SK-N-SH treated with all-trans-retinoic acid at 6 μM for 48 hours (cell line): ENCODE measurements around the gene SEC61B.

ENCODE experiments used
- ATAC-seq: fragments of 200-7000 bp; cut with Tn5 transposase; 3 replicates; pipeline ENCODE4 v1.9.1; 2020; ENCODE audit warnings: mild to moderate bottlenecking, moderate library complexity
- ARNTL ChIP-seq: fragments of 450-650 bp; formaldehyde crosslinking; IDR thresholded peaks from 2 replicates; pipeline ENCODE4 v1.5.0; 2020; ENCODE audit warnings: low read depth, mild to moderate bottlenecking, moderate library complexity, borderline replicate concordance
- BACH2 ChIP-seq: fragments of 250-450 bp; sonication (Bioruptor Pico); IDR thresholded peaks from 2 replicates; pipeline ENCODE4 v1.9.0; 2021; ENCODE audit warnings: mild to moderate bottlenecking, borderline replicate concordance
- CREB5 ChIP-seq: fragments of 250-450 bp; sonication (Bioruptor Pico); IDR thresholded peaks from 2 replicates; pipeline ENCODE4 v1.5.1; 2020; ENCODE audit warnings: low read depth, mild to moderate bottlenecking, moderate library complexity
- CSDC2 ChIP-seq: fragments of 250-450 bp; sonication (Bioruptor Pico); IDR thresholded peaks from 2 replicates; pipeline ENCODE4 v1.5.0; 2020; ENCODE audit warnings: mild to moderate bottlenecking, moderate library complexity
- CSRNP3 ChIP-seq: fragments of 250-450 bp; sonication (Bioruptor Pico); IDR thresholded peaks from 2 replicates; pipeline ENCODE4 v1.5.1; 2021; ENCODE audit warnings: mild to moderate bottlenecking, moderate library complexity
- ISL1 ChIP-seq: fragments of 250-450 bp; sonication (Bioruptor Pico); IDR thresholded peaks from 2 replicates; pipeline ENCODE4 v2.1.2; 2022; ENCODE audit warnings: mild to moderate bottlenecking, moderate library complexity
- OSR1 ChIP-seq: fragments of 250-450 bp; sonication (Bioruptor Pico); IDR thresholded peaks from 2 replicates; pipeline ENCODE4 v1.8.0; 2022; ENCODE audit warnings: moderate library complexity, mild to moderate bottlenecking, inconsistent platforms
- PATZ1 ChIP-seq: fragments of 250-450 bp; sonication (Bioruptor Pico); IDR thresholded peaks from 2 replicates; pipeline ENCODE4 v1.8.0; 2020; ENCODE audit warnings: mild to moderate bottlenecking, moderate library complexity, borderline replicate concordance
- POU6F1 ChIP-seq: fragments of 250-450 bp; sonication (Bioruptor Pico); IDR thresholded peaks from 2 replicates; pipeline ENCODE4 v1.8.0; 2021; ENCODE audit warnings: low read depth, mild to moderate bottlenecking, moderate library complexity, borderline replicate concordance
- PPARA ChIP-seq: fragments of 250-450 bp; sonication (Bioruptor Pico); IDR thresholded peaks from 2 replicates; pipeline ENCODE4 v1.5.0; 2020; ENCODE audit warnings: mild to moderate bottlenecking, borderline replicate concordance
- SNAI2 ChIP-seq: fragments of 250-450 bp; sonication (Bioruptor Pico); IDR thresholded peaks from 2 replicates; pipeline ENCODE4 v1.5.0; 2020; ENCODE audit warnings: mild to moderate bottlenecking, moderate library complexity
- TCF4 ChIP-seq: fragments of 250-450 bp; sonication (Bioruptor Pico); IDR thresholded peaks from 2 replicates; pipeline ENCODE4 v1.8.0; 2021; ENCODE audit warnings: mild to moderate bottlenecking, moderate library complexity, borderline replicate concordance
- TOX ChIP-seq: fragments of 250-450 bp; sonication (Bioruptor Pico); IDR thresholded peaks from 2 replicates; pipeline ENCODE4 v1.8.0; 2021; ENCODE audit warnings: mild to moderate bottlenecking, moderate library complexity, borderline replicate concordance
- TSHZ2 ChIP-seq: fragments of 250-450 bp; sonication (Bioruptor Pico); IDR thresholded peaks from 2 replicates; pipeline ENCODE4 v1.5.0; 2020; ENCODE audit warnings: mild to moderate bottlenecking, moderate library complexity
- ZC3H10 ChIP-seq: fragments of 250-450 bp; sonication (Bioruptor Pico); IDR thresholded peaks from 2 replicates; pipeline ENCODE4 v1.5.1; 2021; ENCODE audit warnings: mild to moderate bottlenecking, moderate library complexity
- ZFP3 ChIP-seq: fragments of 250-450 bp; sonication (Bioruptor Pico); IDR thresholded peaks from 2 replicates; pipeline ENCODE4 v1.5.0; 2020; ENCODE audit warnings: mild to moderate bottlenecking, moderate library complexity
- ZFP30 ChIP-seq: fragments of 450-650 bp; formaldehyde crosslinking; IDR thresholded peaks from 2 replicates; pipeline ENCODE4 v1.5.0; 2022; ENCODE audit warnings: mild to moderate bottlenecking, moderate library complexity
- ZNF8 ChIP-seq: fragments of 450-650 bp; formaldehyde crosslinking; IDR thresholded peaks from 2 replicates; pipeline ENCODE4 v1.5.0; 2020; ENCODE audit warnings: mild to moderate bottlenecking, moderate library complexity

The SEC61B gene

GRCh38 chr9:99226054-99226453, 4.0 kb downstream of the SEC61B start:
- TF ChIP-seq POU6F1 (CRISPR knock-in tag): no peak
- no peak for TF ChIP-seq BACH2 (CRISPR knock-in tag)
- TF ChIP-seq SNAI2 (CRISPR knock-in tag): no peak
- TF ChIP-seq OSR1 (CRISPR knock-in tag): no peak
- no peak for TF ChIP-seq TSHZ2 (CRISPR knock-in tag)
- TF ChIP-seq CSDC2 (CRISPR knock-in tag): no peak
- no peak for TF ChIP-seq CREB5 (CRISPR knock-in tag)
- TF ChIP-seq ZNF8 (CRISPR knock-in tag): no peak
- TF ChIP-seq ISL1: no peak
- TF ChIP-seq ARNTL (CRISPR knock-in tag): no peak
- ATAC-seq: no peak

GRCh38 chr9:99230206-99230605, 8.1 kb downstream of the SEC61B start:
- TF ChIP-seq ZC3H10 (CRISPR knock-in tag) (no peak), TSHZ2 (CRISPR knock-in tag) (no peak), CREB5 (CRISPR knock-in tag) (no peak), OSR1 (CRISPR knock-in tag) (no peak), CSRNP3 (CRISPR knock-in tag) (no peak), ZFP30 (CRISPR knock-in tag) (no peak), PATZ1 (CRISPR knock-in tag) (no peak), CSDC2 (CRISPR knock-in tag) (no peak), TOX (CRISPR knock-in tag) (no peak), PPARA (no peak), TCF4 (CRISPR knock-in tag) (no peak), ZFP3 (CRISPR knock-in tag) (no peak)
- ATAC-seq: no peak
